Hematopoietic multipotent progenitor cell treated with erythropoietin and hydrocortisone succinate and interleukin-3 and kit ligand, for 6 days (in vitro differentiated cells): ENCODE data around the gene ENAM.
A peak's percentile ranks its signal among the peaks of the same experiment; 100 is the strongest.

ENCODE experiments used
- DNase-seq: peaks from one replicate; pipeline ENCODE4 v3.0.0-alpha.2; 2015

The ENAM gene, protein sequence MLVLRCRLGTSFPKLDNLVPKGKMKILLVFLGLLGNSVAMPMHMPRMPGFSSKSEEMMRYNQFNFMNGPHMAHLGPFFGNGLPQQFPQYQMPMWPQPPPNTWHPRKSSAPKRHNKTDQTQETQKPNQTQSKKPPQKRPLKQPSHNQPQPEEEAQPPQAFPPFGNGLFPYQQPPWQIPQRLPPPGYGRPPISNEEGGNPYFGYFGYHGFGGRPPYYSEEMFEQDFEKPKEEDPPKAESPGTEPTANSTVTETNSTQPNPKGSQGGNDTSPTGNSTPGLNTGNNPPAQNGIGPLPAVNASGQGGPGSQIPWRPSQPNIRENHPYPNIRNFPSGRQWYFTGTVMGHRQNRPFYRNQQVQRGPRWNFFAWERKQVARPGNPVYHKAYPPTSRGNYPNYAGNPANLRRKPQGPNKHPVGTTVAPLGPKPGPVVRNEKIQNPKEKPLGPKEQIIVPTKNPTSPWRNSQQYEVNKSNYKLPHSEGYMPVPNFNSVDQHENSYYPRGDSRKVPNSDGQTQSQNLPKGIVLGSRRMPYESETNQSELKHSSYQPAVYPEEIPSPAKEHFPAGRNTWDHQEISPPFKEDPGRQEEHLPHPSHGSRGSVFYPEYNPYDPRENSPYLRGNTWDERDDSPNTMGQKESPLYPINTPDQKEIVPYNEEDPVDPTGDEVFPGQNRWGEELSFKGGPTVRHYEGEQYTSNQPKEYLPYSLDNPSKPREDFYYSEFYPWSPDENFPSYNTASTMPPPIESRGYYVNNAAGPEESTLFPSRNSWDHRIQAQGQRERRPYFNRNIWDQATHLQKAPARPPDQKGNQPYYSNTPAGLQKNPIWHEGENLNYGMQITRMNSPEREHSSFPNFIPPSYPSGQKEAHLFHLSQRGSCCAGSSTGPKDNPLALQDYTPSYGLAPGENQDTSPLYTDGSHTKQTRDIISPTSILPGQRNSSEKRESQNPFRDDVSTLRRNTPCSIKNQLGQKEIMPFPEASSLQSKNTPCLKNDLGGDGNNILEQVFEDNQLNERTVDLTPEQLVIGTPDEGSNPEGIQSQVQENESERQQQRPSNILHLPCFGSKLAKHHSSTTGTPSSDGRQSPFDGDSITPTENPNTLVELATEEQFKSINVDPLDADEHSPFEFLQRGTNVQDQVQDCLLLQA

DNA sequence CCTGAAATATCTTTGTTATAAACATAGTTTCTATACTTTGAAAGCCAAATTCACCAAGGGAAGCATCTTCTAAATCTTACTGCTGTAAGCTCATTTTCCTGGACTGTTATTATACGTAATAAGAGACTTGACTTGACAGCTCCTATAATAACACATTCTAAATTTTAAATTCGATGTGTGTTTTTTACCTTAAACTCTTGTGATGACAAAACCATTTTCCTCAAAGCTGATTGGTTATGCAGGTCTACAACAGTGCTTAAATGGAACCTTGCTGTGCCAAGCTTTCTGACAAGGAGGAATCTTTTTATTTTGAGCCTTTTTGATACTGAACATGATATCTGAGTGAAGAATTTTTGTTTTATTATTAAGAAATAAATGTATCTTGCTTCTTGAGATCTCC lies at the start of gene ENAM:
TSS of gene ENAM (plus strand) at position 301 of the 400 bp plus-strand sequence. CDS start 757 bp downstream, outside the sequence.
- DNase-seq: no peak

DNA sequence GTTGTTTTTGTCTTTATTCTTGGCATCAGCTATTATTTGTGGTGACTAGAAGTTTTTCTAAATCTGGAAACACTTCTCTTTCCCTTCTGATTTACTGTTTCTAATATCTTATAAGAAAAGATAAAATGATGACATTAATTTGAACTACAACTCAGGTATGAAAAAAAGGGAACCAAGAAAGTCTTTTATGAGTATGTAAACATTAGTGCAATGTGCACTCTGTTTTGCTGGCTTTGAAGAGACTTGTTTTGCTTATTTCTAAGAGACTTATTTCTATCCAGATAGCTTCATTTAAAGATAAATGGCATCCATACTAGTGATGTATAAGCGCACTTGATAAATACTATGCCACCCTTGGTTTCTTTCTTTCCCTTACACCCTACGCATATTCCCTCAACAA lies 46.6 kb upstream of the ENAM start:
- DNase-seq: no peak

DNA sequence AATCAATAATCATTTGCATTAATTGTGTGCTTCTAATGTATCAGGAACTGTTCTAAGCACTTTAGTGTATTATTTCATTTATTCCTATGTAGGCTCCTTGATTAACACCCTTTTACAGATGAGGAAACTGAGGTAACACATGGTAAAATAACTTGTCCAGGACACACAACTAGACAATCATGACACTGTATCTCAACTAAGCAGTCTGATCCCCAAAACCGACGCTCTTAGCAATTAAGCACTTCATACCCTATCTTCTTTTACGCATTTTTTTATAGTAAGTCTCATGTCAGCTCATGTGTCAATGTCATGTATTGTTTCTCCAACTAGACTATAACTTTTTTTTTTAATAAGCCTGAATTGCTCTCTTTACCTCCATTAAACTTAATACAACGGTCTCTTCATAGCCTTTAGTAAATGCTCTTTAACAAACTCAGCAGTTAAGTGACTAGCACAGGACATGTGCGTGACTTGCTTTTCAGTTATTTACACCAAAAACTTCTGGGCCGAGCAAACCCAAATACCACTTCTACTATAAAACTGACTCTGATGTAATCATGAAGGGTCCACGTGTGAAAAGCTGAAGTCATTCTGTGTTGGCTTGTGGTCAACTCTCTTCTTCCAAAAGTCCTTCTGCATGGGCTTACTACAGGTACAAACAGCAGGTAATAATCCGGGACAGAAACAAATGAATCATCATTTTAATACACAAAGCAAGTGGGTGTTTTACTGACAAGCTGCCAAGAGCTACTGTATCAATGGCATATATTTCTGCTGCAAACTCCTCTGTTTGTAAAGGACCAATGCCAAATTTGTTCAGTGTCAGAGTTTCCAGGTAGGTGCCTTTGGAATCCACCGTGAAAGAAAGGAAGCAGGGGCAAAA lies 44.4 kb upstream of the ENAM start:
- no peak for DNase-seq

DNA sequence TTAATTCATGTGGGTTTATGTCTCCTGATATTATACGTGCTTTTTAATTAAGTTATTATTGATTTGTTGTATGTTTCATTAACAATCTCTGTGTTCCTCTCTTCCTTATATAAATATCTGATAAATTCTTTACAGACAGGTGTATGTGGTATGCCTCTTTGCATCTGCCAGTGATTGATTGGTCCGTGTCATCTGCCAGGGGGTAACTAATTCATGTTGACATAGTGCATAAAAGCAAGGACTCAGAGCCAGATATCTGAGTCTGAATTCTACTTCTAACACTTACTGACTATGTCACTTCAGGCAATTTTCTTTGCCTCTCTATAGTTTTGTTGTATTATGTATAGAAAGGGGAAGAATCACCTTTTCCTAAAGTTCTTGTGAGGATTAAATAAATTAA lies 41.7 kb upstream of the ENAM start:
- DNase-seq: no peak

DNA sequence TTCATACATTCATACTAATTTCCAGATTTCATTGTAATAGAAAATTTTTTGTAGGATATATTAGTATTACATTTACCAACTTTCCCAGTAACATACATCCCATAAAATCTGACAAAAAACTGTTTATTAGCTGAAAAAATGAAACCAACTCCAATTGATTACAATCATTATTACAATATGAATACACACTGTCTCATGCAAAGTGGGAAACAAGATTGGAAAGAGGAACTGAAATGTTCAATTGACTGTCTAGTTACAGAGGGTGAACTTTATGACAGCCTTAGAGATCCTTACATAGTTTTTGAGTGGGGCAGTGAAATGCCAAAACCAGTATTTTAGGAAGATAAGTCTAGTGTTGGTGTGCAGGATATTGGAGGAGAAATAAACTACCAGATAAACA lies 38.8 kb upstream of the ENAM start:
- no peak for DNase-seq

DNA sequence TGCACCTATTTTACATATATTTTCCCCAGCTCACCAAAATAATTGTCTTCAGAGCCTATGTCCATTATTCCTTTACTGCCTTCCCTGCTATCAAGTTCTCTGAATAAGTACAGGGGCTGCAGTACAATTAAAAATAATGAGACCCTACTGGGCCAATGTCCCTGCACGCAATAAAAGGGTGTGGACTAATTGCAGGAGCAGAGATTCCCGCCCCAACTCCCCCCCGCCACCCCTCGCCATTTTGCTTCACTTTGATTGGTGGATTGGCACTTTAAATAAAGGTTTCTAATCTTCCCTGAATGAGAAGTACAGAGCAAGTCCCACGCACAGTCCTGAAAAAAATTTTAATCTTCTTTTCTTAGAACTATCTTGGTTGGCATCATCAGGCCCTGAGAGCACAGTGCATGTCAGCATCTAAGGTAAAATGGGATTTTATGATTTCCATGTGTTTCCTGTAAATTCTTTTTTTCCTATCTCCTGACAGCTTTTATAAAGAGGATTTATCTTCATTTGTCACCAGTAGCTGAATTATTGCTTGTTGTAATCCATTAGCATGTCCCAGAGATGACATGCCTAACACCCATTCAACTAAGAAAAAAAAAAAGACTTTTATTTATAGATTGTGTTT lies 36.5 kb upstream of the ENAM start, which contains the start of gene AMBN:
TSS of gene AMBN (plus strand) at position 302 of the 628 bp plus-strand sequence. CDS start at position 405, 103 bp downstream.
- no peak for DNase-seq

DNA sequence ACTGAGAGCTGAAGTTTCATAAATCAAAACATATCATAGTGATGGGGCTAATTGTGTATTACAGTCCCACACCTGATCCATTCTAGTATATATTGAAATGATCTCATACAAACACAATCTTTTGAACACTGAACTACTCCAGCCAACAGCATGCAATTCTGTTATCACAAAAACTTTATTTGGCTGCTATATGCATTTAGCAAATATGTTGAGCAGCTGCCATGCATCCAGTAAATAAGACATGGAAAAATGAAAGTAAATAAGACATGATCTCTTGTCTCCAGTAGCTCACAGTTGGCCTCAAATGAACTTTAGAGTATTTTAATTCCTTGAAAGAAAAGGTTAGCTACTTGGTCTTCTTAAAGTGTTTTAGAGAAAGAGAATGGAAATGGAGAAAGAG lies 34.3 kb upstream of the ENAM start:
- no peak for DNase-seq

DNA sequence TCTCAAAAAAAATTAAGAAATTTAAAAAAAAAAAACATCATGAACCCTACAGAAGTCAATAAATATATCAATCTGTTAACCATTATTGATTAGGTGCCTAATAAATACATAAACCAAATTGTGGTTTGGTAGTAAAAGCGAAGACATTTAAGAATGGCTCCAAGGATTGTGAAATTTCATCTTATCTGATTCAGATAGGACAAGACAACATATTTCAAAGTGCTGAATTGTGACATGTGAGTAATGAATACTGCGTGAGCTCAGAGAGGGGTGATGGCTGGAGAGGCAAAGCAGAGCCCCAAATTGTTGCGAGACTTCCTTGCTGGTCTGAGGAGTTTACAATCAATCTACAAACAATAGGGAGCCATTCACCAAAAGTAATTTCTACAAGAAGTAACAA lies 28.2 kb upstream of the ENAM start:
- DNase-seq: peak; percentile 39

DNA sequence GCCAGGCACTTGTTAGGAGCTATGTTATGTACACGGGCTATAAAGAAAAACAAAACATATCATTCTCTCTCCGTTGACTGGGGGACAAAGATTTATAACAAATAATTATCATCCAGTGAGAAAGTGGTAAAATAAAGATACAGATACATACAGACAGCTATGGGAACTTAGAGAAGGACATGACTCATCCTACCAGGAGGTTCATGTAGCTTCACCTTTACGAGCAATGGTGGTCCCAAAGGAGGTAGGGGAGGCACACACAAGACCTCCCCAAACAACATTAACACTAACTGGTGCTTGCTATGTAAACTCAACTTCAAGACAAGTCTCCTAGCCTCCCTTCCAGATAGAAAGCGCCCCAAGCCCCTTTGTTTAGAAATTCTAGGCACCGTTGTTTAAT lies 27.6 kb upstream of the ENAM start:
- DNase-seq: no peak

DNA sequence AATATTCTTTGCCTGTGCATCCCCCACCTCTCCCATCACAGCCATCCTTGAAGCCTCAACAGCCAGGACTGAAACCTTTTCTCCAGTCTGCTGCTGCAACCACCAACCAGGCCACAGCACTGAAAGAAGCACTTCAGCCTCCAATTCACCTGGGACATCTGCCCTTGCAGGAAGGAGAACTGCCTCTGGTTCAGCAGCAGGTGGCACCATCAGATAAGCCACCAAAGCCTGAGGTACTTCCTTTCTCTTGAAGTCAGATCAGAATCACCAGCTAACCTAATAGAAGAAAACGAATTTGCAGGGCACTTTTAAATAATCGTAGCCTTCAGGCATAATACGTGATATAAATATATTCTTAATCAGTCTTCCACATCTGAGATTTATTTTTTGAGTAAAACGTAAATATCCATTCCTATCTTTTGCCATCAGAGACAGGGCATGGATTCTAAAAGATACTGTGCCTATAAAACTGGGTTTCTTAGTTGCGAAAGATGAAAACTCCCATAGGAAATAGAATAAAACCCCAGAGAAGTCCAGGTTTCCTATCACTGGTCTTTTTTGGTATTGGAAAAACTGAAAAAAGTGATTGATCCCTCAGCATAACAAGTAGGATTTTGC lies 27.0 kb upstream of the ENAM start:
- peak; percentile 83 for DNase-seq

DNA sequence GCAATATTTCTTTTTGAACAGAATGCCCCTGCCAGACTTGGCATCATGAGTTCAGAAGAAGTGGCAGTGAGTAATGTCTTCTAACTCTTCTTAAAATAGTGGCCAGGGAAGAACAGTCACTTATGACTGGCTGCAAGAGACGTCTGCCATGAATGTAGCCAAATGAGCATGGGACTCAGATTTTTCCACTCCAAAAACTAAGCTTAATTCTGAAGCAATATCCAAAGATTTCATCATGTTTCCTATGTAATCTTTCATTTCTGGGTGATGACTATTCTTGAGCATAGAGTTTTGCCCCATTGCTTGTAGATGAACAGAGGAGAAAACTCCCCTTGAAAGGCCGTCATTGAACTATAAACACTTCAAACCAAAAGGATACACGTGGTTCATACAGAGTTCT lies 24.7 kb upstream of the ENAM start:
- DNase-seq: no peak

DNA sequence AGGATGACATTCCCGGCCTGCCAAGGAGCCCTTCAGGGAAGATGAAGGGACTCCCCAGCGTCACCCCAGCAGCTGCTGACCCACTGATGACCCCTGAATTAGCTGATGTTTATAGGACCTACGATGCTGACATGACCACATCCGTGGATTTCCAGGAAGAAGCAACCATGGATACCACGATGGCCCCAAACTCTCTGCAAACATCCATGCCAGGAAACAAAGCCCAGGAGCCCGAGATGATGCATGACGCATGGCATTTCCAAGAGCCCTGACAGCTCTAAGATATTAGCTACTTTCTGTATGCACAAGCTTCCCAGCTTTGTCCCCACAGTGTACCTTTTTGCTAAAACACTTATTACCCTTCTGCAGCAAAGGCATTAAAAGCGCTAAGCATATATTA lies 22.1 kb upstream of the ENAM start:
- no peak for DNase-seq

DNA sequence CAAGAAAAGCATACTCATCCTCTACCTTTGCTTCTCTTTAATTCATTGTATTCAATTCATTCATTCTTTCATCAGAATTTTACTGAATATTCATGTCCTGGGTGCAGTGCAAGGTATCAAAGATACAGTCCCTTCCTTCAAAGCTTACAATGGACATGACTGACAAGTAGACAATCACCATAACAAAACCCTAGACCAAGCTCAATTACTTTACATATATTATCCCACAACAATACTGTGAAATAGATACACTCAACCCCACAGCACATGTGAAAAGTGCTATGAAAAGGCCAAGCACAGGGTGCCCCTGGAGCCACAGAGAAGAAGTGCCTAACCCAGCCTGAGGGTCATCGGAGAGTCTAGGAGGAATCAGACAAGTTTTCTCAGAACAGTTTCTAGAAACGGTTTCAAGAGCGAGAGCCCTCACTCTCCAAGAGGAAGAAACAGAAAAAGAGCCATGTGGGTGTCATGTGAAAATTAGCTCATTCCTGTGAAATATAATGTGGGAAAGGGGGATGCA lies 21.1 kb upstream of the ENAM start:
- DNase-seq: no peak

DNA sequence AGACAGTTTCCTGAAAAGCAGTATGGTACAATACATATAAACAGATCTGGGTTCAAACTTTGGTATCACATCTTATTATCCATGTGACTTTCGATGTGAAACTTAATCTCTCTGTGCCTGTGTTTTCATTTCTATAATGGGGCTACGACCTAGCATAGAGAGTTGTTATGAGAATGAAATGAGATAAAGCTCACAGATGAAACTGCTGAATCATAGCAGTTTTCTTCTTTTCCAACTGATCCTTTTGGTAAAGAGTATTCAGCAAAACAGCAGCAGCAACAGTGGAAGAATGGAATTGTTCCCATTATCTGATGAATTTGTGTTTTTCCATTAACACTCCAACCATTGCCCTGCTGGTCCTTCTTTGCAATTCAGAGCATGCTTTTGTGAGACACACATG lies 20.2 kb upstream of the ENAM start:
- peak; percentile 14 for DNase-seq

DNA sequence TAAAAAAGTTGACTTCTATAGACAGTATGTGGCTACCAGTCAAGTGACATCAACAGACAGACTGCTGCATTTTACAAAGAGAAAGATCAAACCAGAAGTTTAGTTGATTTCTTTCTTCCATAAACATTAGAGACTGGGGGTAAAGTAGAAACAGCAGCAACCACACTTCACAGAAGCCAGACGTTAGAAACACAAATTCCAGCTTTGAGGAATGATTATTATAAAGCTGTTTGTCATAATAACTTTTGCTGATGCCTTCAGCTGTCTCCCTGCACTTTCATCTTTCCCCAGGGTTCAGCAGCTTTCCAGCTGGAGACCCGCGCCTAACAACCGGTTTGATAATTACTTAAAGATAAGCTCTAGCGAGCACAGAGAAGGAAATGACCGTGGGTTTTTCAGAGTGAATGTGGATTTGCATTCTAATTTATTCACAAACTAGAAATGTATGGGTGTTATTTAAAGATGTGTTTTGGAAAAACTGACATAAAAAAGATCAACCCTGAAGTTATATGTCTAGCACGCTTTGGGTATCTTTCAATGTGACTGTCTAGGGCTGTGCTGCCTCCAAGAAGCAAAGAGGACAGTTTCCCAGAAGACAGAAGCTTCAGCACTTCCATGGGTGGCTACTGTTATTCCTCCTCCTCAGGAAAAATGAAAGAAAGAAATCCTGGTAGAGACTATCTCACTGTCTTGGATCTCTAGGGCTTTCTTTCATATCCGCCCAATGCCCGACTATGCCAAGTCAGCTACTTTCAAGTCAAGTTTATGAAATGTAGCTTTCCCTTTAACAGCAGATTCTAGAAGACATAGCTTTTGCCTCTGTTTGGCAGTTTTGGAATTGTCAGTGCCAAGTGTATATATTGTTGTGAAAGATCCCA lies 15.0 kb upstream of the ENAM start:
- DNase-seq: peak; percentile 14

DNA sequence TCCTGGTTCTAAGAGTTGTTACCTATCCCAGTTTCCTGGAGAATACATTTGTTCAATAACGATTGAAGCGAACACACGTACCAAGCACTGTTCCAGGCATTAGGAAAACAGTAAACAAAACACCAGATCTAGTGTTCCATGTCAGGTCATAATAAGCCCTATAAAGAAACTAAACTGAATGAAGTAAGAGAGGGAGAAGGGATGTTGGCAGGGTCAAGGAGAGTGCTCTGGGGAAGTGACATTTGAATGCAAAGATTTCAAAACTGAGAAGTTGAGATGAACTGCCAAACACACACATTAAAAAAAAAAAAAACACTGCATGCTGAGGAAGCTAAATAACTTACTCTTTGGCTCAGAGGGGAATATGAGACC lies 14.4 kb upstream of the ENAM start:
- DNase-seq: no peak

DNA sequence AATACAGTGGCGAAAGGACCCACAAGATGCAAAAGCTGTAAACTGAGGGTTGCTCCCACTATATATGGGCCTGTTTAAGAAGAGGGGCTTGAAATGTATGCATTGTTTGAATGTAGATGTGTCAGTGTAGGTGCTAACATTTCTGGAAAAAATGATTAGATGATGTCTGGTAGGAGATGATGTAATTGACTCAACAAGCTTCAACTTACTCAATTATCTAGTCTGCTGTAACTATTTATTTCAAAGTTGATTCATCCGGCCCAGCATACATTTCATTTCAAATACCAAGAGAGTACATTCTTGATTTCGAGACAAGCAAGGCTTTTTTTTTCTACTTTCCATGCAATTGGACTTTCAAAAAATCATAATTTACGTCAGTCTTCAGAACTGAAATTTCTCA lies 9.3 kb upstream of the ENAM start:
- DNase-seq: no peak

DNA sequence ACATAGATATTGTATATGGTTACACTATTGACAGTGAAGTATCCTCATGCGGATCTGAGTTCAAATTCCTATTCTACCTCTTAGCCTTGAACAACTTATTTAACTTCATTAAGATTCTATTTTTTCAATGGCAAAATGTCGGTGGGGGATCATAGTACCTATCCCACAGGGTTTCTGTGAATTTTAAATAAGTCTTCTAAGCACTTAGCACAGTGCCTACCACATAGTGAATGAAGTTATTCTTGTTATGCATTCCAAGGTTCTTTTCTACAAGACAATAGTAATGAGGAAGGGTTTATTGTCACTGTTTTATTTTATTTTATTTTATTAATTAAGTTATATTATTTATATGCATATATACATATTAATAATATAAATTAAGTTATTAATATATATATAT lies 8.8 kb upstream of the ENAM start:
- peak; percentile 11 for DNase-seq

DNA sequence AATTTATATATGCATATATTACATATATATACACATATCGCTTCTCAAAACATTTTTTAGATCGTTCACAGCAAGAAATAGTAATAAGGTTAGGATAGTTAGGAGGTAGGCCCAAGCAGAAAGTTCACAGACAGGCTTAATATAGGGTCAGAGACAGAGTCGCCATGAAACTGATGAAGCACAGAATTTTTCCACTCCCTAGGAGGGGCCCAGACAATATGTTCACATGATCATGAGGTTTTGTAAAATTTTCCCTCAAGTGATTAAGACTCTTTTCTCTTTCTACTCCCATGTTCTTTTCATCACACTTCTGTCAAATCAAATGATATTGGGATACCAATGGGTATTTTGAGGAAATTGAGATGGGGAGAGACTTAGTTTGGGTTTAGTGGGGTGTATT lies 5.2 kb upstream of the ENAM start:
- no peak for DNase-seq

DNA sequence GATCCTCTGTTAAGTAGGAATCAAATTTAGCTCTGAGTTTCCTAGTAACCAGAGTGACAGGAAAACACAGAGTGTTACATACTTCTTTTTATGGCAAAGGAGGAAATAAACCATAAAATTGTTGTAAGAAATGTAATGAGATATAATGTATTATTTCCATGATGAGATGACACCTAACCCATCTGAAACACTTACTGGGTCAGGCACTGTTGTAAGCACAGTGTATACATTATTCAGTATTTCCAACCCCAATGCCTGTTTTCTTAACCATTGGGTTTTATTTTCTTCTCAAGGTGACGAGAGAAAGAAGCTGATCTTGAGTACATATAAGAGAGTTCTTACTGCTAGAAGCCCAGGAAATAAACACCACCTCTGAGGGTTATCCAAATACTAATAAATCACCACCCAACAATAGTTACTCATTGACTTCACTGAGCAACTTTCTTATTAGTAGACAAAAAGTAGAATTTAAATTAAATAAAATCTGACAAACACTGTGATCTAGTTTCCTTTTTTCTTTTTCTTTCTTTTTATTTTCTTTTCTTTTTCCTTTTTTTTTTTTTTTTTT lies 4.2 kb upstream of the ENAM start:
- no peak for DNase-seq
